ENCODE results near the gene RNF157. TPM values are rescaled to one million over a fixed set of nuclear protein-coding genes. Genes with fewer than 3 reads are reported as not detected.

The RNF157 gene
- total RNA-seq, 3 donors from 2014 or later = 3.1 to 7.8 (median 4.3) TPM

- Histone ChIP-seq H3K27ac (peak overlapping the region; percentile 38 to 43), H3K4me3 (no peak overlapping the region), H3K27me3 (no peaks in the 10 kb centered on the region), H3K9me3 (no peaks in the 10 kb centered on the region), H3K36me3 (no peaks in the 10 kb centered on the region), H3K4me1 (peaks cover 23 to 26% of the 10 kb centered on the region in 2 donors)
- intact Hi-C loops (cut with DNase I; ENCODE audit: low total_unique reads) = no loop called here
- DNase-seq (ENCODE audit: low spot score in 2 of 2) = no peak
- no peak for TF ChIP-seq POLR2A (IDR thresholded peaks at IDR 0.05)
- no peak for TF ChIP-seq POLR2AphosphoS5 (IDR thresholded peaks at IDR 0.05)
- TF ChIP-seq CTCF (IDR thresholded peaks at IDR 0.05) = no peak
Observed at GRCh38 chr17:76276461-76277299, 36.4 kb upstream of the RNF157 start.

GRCh38 chr17:76276069-76276431, 35.8 kb upstream of the RNF157 start:
- Histone ChIP-seq H3K27ac (no peak overlapping the region), H3K9me3 (no peaks in the 10 kb centered on the region), H3K27me3 (no peaks in the 10 kb centered on the region), H3K36me3 (no peaks in the 10 kb centered on the region), H3K4me1 (peaks cover 26% of the 10 kb centered on the region in 2 donors), H3K4me3 (no peak overlapping the region)
- intact Hi-C loops (cut with DNase I; ENCODE audit: low total_unique reads) = no loop called here
- no peak for DNase-seq (ENCODE audit: low spot score in 2 of 2)
- TF ChIP-seq POLR2AphosphoS5 (IDR thresholded peaks at IDR 0.05) = no peak
- no peak for TF ChIP-seq CTCF (IDR thresholded peaks at IDR 0.05)
- TF ChIP-seq POLR2A (IDR thresholded peaks at IDR 0.05) = no peak

GRCh38 chr17:76275382-76276068, 35.2 kb upstream of the RNF157 start:
- no peak for DNase-seq (ENCODE audit: low spot score in 2 of 2)
- no peak overlapping the region for H3K27ac ChIP-seq
- no peaks in the 10 kb centered on the region for H3K27me3 ChIP-seq
- H3K9me3 ChIP-seq = no peaks in the 10 kb centered on the region
- TF ChIP-seq POLR2AphosphoS5 (IDR thresholded peaks at IDR 0.05) (no peak), CTCF (IDR thresholded peaks at IDR 0.05) (no peak), POLR2A (IDR thresholded peaks at IDR 0.05) (no peak)
- H3K4me1 ChIP-seq = peaks cover 26% of the 10 kb centered on the region in 2 donors
- no peak overlapping the region for H3K4me3 ChIP-seq
- no peaks in the 10 kb centered on the region for H3K36me3 ChIP-seq
- intact Hi-C loops (cut with DNase I; ENCODE audit: low total_unique reads) = no loop called here

GRCh38 chr17:76274112-76274956, 34.0 kb upstream of the RNF157 start:
- H3K9me3 ChIP-seq = no peaks in the 10 kb centered on the region
- H3K4me1 ChIP-seq = peaks cover 27 to 36% of the 10 kb centered on the region in 2 donors
- intact Hi-C loops (cut with DNase I; ENCODE audit: low total_unique reads) = loop anchor here (1.0 kb wide), 1 partner anchor 153 kb away; no protein-coding TSS in a partner anchor
- H3K27ac ChIP-seq = peak overlapping the region; percentile 86 to 90
- H3K4me3 ChIP-seq = no peak overlapping the region
- no peaks in the 10 kb centered on the region for H3K27me3 ChIP-seq
- H3K36me3 ChIP-seq = no peaks in the 10 kb centered on the region
- DNase-seq (ENCODE audit: low spot score in 2 of 2) = no peak
- TF ChIP-seq CTCF (IDR thresholded peaks at IDR 0.05) = no peak
- no peak for TF ChIP-seq POLR2AphosphoS5 (IDR thresholded peaks at IDR 0.05)
- TF ChIP-seq POLR2A (IDR thresholded peaks at IDR 0.05) = no peak
